Measurements from ENCODE around the gene P2RY2.
A peak's percentile ranks its signal among the peaks of the same experiment; 100 is the strongest.
"Not testable (repeated sequence)": the region's sequence is repeated elsewhere in the genome, so short reads cannot be mapped to it uniquely, and the experiment has no call there.

Gene P2RY2

DNA sequence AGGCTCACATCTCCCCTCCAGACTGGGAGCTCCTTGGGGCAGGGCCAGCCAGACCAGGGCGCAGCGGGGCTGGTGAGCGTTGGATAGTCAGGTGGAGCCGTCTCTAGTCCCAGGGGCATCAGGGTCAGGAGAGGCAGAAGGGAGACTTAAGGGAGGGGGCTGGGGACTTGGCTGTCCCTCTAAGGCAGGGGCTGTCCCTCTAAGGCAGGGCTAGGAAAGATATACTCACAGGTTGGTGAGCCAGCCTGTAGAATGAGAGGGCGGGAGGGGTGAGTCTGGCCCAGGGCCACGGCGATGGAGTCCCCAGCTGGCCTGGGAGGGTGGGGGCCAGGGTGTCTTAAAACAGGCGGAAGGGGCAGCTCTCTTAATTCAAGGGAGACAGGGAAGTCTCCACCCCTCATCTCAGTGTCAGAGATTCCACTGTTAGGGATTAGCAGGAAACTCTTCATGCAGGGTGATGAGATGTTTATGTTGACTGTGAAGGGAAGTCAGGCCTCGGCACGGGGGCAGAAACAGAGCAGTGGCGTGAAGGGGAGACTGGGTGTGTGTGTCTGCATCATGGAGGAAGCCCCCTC lies 11.3 kb downstream of the P2RY2 start:
- no peak for DNase-seq

DNA sequence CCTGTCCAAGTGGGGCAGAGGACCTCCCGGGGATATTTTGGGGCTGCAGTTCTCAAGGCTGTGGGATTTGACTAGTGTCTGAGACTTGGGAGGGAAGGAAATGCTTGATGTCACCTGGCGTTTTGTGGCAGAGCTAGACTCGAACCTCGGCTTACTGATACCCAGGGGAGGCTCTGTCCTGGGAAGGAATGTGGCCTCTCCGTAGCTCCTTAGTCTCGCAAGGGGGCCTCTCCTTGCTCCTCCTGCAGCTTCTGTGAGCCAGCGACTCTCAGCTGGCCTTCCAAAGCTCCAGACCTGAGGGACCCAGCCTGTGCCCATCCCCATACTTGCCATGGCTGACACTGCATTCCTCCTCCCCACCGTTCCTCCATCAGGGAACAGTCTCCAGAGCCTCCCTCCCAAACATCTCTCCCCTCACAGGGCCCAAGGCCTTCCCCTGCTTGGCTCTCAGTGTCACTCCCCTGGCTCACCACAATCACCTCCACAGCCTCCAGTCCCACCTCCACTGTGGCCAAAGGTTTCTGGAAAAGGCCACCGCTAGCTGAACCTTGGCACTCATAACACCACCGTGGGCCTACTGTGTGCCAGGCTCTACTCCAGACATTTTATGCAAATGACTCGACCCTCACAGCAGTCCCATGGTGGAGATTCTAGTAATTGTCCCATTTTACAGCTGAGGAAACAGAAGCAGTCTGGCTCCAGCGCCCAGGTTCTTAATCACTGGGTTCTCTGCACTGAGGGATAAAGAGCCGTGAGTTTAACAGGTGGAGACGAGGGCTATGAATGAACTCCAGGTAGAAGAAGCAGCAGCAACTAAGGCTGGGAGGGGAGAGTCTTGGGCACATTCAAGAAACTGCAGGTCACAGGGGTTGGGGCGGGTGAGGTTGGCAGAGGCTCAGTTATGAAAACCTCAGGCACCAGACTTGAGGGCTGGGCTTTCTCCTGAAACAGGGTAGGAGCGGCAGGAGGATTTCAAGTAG lies 12.1 kb downstream of the P2RY2 start:
- DNase-seq, result no peak

DNA sequence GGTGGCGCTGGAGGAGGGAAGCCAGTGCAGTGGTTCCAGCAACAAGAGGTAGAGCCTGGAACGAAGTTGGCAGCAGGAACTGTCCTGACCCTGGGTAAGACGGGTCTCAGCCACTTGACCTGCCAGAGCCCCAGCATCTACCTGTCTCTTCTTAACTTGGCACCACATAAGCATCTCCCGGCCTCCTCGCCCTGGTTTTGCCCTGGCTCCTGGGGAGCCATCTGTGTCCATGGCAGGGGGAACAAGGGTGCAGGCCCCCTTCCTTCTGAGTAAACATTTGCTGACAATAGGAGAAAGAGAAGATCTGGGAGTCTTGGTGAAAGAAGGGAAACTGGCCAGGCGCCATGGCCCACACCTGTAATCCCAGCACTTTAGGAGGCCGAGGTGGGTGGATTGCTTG lies 12.8 kb downstream of the P2RY2 start:
- DNase-seq, result no peak

DNA sequence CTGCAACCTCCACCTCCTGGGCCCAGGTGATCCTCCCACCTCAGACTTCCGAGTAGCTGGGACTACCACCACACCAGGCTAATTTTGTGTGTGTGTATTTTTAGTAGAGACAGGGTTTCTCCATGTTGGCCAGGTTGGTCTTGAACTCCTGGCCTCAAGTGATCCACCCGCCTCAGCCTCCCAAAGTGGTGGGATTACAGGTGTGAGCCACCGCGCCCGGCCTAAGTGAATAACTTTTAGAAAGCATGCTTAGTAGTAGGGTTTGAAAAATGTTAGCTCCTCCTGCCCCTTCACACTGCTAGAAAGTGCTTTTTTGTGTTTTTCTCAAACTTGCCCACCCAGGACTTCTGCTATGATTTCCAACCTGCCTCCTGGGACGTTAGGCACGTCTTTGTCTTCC lies 14.4 kb downstream of the P2RY2 start:
- DNase-seq, result not testable (repeated sequence)

DNA sequence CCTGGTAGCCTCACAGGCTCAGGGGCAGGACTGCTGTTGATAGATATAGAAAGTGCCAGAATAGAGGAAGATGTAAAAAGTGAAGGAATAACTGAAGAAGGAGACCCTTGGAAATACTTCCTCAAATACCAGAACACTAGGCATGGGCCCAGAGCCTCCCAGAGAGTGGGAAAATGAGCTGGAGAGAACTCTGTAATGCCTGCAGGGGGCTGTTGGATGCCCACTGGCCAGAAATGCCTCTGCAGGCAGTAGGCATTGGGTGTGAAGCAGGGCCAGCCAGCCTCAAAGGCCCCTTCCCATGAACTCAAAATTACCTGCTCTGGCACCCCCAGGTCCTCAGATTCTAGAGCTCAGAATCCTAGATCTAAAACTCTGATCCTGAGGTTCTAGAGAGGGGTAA lies 15.1 kb downstream of the P2RY2 start:
- no peak for DNase-seq

DNA sequence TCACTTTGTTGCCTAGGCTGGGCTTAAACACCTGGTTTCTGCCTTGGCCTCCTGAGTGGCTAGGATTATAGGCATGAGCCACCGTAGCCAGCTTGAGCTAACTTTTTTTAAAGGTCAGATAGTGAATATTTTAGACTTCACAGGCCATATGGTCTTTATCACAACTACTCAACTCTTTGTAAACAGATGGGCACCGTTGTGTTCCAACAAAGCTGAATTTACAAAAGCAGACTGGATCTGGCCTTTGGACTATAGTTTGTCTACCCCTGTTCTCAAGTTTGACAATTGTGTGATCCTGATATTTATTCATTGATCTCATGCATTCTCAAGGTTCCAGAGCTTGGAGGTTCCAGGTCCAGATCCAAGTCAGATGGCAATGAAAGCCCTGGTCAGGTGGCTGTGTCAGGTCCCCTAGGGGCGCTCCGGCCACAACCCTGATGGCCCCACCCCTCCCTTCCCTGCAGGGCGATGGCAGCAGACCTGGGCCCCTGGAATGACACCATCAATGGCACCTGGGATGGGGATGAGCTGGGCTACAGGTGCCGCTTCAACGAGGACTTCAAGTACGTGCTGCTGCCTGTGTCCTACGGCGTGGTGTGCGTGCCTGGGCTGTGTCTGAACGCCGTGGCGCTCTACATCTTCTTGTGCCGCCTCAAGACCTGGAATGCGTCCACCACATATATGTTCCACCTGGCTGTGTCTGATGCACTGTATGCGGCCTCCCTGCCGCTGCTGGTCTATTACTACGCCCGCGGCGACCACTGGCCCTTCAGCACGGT lies 15.8 kb downstream of the P2RY2 start:
- no peak for DNase-seq

DNA sequence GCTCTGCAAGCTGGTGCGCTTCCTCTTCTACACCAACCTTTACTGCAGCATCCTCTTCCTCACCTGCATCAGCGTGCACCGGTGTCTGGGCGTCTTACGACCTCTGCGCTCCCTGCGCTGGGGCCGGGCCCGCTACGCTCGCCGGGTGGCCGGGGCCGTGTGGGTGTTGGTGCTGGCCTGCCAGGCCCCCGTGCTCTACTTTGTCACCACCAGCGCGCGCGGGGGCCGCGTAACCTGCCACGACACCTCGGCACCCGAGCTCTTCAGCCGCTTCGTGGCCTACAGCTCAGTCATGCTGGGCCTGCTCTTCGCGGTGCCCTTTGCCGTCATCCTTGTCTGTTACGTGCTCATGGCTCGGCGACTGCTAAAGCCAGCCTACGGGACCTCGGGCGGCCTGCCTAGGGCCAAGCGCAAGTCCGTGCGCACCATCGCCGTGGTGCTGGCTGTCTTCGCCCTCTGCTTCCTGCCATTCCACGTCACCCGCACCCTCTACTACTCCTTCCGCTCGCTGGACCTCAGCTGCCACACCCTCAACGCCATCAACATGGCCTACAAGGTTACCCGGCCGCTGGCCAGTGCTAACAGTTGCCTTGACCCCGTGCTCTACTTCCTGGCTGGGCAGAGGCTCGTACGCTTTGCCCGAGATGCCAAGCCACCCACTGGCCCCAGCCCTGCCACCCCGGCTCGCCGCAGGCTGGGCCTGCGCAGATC lies 16.5 kb downstream of the P2RY2 start:
- no peak for DNase-seq

DNA sequence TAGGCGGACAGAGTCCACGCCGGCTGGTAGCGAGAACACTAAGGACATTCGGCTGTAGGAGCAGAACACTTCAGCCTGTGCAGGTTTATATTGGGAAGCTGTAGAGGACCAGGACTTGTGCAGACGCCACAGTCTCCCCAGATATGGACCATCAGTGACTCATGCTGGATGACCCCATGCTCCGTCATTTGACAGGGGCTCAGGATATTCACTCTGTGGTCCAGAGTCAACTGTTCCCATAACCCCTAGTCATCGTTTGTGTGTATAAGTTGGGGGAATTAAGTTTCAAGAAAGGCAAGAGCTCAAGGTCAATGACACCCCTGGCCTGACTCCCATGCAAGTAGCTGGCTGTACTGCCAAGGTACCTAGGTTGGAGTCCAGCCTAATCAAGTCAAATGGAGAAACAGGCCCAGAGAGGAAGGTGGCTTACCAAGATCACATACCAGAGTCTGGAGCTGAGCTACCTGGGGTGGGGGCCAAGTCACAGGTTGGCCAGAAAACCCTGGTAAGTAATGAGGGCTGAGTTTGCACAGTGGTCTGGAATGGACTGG lies 17.2 kb downstream of the P2RY2 start:
- DNase-seq, result no peak

DNA sequence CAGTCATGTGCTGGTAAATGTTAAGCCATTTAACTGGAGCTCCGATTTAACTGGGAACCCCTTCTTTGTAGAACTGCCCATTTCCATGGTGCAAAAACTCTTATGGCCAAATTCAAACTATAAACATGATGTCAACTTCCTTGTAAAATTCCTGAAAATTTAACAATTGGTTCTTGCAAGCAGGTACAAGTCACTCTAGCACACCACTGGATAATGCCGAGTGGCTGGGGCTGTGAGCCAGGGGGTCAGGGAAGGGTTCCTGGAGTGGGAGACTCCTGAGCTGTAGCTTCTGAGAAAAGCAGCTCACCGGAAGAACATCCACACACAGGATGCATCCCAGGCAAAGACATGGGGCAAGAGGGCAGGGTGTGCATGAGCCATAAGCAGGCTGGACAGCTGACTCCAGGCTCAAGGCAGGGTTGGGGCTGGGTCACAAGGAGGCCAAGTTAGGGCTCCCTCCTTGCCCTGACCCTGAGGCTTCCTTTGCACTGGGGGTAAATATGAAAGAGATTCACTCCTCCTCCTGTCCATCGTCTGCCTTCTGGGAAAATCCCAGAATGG lies 18.2 kb downstream of the P2RY2 start:
- DNase-seq, result no peak

DNA sequence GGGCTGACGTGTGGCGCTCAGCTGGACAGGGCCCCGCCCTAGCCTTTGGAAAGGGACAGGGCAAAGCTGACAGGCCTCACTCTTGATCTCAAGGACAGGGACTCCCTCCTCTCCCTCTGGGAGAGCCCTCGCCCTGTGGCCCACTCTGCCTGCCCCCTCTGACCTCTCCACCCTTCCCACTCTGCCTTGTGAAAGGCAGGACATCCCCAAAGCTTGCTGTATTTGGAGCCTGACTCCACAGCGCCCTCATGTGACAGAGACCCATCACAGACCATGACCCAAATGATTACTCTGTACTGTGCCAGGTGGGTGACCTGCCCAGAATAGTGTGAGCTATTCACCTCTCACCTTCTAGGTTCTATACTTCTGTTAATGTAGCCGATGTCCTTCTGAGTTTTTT lies 18.8 kb downstream of the P2RY2 start:
- DNase-seq, result no peak

DNA sequence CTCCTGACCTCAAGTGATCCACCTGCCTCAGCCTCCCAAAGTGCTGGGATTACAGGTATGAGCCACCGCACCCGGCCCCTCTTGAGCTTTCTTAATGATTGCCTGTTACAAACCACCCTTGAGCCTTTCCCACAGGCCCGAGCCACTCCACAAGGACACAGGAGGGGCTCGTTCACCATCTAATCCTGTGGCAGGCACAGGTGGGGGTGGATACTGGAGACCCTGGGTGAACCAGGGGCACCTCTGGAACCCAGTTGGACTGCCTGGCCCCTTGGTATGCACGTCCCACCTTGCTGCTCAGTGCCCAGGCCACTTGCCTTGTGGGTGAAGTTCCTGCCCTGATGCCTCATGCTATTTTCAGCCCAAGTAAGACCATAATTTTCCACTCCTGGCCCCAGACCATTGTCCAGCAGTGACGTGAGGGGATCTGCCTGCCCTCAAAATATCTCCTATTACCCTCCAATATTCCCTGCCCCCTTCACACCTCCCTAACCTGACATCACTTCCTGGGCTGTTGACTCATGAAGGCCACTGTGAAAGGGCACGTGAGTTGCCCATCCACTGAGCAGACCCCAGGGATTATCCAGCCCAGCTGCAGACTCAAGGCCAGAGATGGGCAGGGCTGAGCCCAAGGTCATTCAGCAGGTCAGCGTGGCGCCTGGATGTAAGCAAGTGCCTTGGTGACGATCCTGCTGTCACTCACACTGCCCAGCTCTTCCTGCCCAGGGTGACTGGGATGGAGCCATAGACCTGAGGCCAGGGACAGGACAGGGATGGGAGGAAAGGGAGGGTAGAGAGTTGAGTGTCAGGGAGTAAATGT lies 19.6 kb downstream of the P2RY2 start:
- DNase-seq, result no peak

DNA sequence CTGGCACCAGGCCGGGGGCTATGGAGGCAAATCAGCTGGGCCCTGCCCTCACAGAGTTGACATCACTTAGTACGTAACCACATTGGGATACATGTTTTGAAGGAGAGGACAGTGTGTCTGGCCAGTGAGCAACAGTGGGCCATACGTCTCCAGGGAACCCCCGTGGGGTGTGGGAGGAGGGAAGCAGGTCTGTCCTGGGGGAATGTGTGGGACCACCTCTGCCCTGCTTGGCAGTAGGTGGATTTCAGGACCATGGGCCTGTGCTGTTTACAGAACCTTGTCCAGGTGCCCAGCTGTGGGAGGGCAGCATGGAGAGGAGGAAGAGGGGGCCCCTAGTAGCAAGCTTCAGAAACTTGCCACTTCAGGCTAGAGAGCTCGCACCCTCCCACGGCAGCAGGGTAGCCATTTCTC lies 21.0 kb downstream of the P2RY2 start:
- DNase-seq, result no peak

DNA sequence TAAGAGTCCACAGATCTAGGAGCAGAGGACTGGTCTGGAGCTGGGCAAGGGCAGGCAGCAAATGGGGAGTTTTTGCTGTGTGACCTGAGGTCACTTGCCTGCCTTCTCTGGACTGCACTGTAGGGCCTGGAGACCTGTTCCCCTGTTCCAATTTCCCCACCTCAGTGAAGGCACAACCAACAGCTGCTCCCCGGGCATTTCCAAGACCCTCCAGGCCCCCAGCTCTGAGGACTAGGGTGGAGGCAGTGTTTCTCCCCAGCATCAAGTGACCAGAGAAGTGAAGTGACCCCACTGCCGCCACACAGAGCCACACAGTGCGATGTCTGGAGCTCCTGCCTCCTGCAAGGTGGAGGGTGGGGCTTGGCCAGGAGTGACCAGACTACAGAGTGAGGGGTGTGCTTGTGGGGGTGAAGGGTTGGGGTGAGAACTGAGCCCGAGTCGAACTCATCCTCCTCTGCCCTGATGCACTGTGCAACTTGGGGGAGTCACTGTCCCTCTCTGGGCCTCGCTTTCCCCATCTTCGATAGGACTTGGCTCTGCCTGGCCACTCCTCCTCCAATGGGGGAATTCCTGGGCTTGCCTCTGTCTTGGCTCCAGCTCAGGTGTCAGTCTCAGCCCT lies 21.6 kb downstream of the P2RY2 start:
- DNase-seq, result no peak

DNA sequence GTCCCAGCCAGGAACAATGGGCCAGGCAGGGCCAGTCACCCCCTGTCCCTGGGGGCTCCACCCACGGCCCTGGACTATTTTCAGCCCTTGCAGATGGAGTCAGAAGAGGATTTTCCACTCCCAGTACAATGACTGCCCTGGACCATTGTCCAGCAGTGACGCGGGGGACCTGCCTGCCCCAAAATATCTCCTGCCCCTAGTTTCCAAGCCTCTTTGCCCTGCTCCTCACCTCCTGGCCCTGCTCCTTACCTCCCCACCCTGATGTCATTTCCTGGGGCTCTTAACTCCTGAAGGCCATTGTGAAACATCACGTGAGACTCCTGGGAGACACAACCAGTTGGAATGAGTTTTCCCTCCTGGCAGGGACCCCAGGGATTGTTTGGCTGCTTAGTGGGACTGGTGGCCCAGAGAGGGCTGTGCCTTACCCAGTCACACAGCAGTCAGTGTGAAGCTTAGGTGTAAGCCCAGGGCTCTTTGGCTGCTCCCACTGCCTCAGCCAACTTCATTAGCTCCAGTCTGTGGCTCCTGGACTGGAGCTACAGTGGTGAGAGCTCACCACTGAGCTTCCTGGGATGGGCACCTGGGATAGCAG lies 22.2 kb downstream of the P2RY2 start:
- DNase-seq, result no peak

DNA sequence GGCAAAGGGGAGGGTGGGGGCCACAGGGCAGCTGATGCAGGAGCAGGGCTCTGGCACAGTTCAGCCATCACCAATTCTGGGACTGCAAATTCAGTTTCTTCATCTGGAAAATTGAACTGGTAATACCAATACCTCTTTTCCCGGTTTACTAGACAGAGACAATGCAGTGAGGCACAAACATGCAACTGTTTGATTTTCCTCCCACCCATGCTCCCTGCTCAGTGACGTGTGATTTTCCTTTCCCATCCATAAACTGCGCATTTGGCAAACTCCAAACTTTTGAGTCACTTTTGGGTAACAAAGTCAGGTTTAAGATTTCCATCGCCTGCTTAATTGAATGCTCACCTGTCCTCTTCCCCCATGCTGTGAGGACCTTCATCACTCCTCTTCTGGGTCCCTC lies 23.2 kb downstream of the P2RY2 start:
- DNase-seq, result no peak

DNA sequence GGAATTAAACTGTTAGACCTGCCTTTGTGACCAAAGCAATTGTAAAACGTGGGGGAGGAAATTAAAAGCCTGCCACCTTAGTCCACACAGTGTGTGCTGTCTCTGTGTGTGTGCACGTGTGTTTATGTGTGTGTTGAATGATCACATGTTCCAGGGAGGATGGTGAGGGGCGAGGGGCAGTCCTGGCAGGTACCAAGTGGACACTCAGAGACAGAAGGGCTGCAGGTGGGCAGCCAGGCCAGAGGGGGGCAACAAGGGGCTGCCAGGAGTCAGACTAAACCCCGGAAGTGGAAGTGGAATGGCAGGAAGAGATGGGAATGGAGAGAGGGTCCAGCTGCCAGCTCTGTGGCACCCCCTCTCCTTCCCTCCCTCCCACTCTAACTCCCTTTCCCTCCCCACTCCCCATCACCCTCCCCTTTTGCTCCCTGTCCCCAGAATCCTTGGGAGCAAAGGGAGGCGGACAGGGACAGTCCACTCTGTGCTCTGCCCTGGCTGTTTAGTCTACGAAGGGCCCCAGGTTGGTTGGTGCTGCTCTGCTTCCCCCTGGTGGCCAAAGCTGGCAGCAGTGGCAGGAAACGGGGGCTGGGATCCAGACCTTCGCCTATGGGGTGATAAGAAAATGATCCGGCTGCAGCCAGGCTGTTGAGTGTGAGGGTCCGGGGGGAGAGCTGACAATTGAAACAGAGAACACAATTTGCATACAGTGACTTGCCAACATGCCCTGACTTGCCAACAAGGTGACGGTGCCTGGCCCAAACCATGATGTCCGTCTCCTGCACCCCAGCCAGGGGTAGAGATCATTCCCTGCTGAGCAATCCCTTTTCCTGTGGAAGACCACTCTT lies 24.4 kb downstream of the P2RY2 start:
- DNase-seq, result peak; percentile 48

DNA sequence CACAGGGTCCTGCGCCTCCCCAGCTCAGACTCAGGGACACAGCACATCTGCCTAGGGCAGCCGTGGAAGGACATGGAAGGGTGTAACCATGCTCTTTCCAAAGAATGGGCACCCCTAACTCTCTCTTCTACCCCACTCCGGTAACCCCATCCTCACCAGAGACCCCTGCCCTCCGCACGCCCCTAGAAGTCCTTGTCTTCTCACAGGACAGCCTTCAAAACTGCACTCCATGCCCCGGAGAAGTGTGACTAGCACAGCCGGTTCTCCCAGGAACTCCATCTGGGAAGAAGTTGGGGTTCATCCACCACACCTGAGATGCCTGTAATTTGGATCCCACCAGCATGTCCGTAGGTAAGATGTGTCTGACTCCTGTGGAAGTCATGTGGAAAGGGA lies 25.0 kb downstream of the P2RY2 start:
- no peak for DNase-seq

DNA sequence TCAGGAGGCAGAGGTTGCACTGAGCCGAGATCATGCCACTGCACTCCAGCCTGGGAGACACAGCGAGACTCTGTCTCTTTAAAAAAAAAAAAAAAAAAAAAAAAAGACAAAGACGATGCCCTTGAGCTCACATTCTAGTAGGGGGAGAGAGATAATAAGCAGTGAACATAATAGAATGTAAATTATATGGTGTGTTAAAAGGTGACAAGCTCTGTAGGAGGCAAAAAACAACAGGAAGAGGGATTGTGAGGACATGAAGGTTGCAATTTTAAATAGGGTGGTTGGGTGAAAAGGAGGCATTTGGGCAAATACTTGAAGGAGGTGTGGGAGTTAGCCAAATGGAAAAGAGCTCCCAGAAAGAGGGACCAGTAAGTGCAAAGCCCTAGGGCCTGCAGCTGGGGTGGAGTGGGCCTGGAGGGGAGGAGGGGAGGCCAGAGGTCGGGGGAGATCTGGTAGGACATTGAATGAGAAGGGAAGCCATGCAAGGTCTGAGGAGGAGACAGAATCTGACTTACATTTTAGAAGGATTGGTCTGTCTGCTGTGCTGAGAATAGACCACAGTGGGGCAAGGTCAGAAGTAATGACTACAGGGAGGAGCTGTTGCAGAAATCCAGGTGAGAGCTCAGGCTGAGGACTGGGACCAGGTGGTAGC lies 26.6 kb downstream of the P2RY2 start:
- DNase-seq, result no peak

DNA sequence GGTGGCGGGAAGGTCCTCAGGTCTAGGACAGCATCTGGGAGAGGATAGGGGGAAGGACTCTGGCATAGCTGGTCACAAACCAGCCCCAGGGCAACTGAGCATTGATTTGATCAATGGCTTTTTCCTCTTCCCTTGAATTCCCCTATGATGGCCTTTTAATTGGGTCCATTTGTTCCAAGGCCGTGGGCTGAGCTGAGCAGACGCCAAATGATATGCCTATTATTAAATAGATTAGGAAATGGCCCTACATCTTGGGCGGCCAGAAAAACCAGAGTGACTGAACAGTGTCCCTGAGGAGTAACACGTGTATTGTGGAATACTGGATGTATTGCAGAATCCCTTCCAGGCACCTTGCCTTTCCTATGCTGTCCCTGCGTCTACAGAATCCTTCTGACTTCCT lies 27.4 kb downstream of the P2RY2 start:
- DNase-seq, result no peak
